ENCODE data around the gene PSME1.

DNA sequence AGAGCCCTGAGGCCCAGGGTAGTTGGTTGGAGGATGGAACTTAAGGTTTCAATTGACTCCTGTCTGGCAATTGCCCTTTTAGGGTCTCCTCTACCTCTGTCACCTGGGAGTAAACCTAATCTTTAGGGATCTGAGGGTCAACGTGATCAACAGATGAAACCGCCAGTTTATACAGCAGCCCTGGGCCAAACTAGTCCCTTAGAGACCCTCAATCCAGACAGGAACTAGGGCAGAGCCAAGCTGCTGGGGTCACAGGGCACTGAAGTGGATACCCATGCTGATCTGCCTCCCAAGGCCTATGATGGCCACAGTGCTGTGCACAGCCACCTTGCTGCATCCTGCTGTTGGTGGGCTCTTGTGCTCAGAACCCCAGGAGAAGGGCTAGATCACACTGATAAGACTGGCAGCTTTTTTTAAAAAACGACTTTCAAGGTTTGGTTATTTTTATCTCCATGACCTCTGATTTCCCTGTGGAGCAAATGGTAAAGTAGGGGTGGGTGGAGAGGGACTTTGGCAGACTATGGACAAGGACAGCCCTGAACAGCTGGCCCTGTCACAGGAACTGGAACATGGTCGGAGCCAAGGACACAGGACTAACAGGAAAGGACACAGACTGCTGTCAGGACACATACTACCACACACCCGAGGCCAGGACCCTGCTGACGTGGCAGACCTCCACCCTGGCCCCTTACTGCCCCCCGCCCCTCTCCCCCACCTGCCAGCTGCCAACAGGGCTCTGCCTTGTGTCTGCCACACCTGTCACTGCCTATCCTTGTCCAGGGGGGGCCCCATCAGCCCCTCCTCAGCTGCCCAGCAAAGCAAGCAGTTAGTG lies 5.1 kb upstream of the PSME1 start:
- TF ChIP-seq, protein P1, sequence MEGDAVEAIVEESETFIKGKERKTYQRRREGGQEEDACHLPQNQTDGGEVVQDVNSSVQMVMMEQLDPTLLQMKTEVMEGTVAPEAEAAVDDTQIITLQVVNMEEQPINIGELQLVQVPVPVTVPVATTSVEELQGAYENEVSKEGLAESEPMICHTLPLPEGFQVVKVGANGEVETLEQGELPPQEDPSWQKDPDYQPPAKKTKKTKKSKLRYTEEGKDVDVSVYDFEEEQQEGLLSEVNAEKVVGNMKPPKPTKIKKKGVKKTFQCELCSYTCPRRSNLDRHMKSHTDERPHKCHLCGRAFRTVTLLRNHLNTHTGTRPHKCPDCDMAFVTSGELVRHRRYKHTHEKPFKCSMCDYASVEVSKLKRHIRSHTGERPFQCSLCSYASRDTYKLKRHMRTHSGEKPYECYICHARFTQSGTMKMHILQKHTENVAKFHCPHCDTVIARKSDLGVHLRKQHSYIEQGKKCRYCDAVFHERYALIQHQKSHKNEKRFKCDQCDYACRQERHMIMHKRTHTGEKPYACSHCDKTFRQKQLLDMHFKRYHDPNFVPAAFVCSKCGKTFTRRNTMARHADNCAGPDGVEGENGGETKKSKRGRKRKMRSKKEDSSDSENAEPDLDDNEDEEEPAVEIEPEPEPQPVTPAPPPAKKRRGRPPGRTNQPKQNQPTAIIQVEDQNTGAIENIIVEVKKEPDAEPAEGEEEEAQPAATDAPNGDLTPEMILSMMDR (conservative IDR thresholded peaks at IDR 0.05 in 1 of 2, IDR thresholded peaks at IDR 0.05 in 1 of 2; ENCODE audit: extremely low read depth in 1 of 2, insufficient read depth in 1 of 2, low read depth in 1 of 2, low read length in 2 of 2) = no peak
- TF ChIP-seq EZH2 (IDR thresholded peaks at IDR 0.05; ENCODE audit: borderline replicate concordance, low read length) = no peak
